CD14-positive monocyte (primary cell): ENCODE measurements around the gene OR8D2. TPM values are rescaled to one million over a fixed set of nuclear protein-coding genes. Genes with fewer than 3 reads are reported as not detected.

Experiments
- DNase-seq, 3 donors: peaks; one replicate each; pipeline ENCODE4 v3.0.0-alpha.2; 2011 to 2022
- H2AFZ ChIP-seq: 2 replicates; pipeline ENCODE4 v1.6.0; 2012; ENCODE audit warnings: mild to moderate bottlenecking, low read depth, low read length, inconsistent platforms; ENCODE audit not compliant: insufficient read depth, poor library complexity, severe bottlenecking
- H3K27ac ChIP-seq, 2 donors: 1 replicate in 1 of 2; 2 replicates in 1 of 2; pipeline ENCODE4 v1.5.1; 2012 to 2013; ENCODE audit warnings: low read length in 2 of 2, control low read depth in 1 of 2, inconsistent platforms in 1 of 2, low read depth in 1 of 2, mild to moderate bottlenecking in 1 of 2
- H3K27me3 ChIP-seq, 2 donors: one replicate each; pipeline versions ENCODE4 v1.6.0 to v1.6.1; 2011 to 2013; ENCODE audit warnings: low read length in 2 of 2; ENCODE audit not compliant: control insufficient read depth in 2 of 2, insufficient read depth in 2 of 2
- H3K36me3 ChIP-seq, 2 donors: replicated peaks in 1 of 2; 1 replicate in 1 of 2; 2 replicates in 1 of 2; pipeline versions ENCODE4 v1.5.1 to v1.6.1; 2012 to 2013; ENCODE audit warnings: low read length in 2 of 2, control low read depth in 1 of 2, inconsistent platforms in 1 of 2, mild to moderate bottlenecking in 1 of 2; ENCODE audit not compliant: insufficient read depth in 2 of 2, control insufficient read depth in 1 of 2
- H3K4me1 ChIP-seq, 2 donors: 1 replicate in 1 of 2; 2 replicates in 1 of 2; pipeline versions ENCODE4 v1.5.1 to v1.6.1; 2012 to 2013; ENCODE audit warnings: low read length in 2 of 2, control low read depth in 1 of 2, inconsistent platforms in 1 of 2, mild to moderate bottlenecking in 1 of 2, moderate library complexity in 1 of 2; ENCODE audit not compliant: insufficient read depth in 2 of 2, control insufficient read depth in 1 of 2
- H3K4me2 ChIP-seq: replicated peaks from 2 replicates; pipeline ENCODE3; 2012; ENCODE audit warnings: low read length, moderate library complexity, mild to moderate bottlenecking; ENCODE audit not compliant: poor library complexity, severe bottlenecking; ENCODE audit errors: extremely low read depth
- H3K4me3 ChIP-seq, 3 experiments: fragments of 200-600 bp in 1 of 3; sonication (generic) in 1 of 3; replicated peaks in 1 of 3; 1 replicate in 2 of 3; 2 replicates in 1 of 3; pipeline ENCODE4 v1.5.1; 2011 to 2013; ENCODE audit warnings: low read length in 3 of 3, mild to moderate bottlenecking in 3 of 3, control low read depth in 2 of 3, low read depth in 2 of 3, inconsistent platforms in 1 of 3, moderate library complexity in 1 of 3
- H3K79me2 ChIP-seq: 2 replicates; pipeline ENCODE4 v1.6.0; 2012; ENCODE audit warnings: mild to moderate bottlenecking, control low read depth, inconsistent platforms, low read length, moderate library complexity; ENCODE audit not compliant: insufficient read depth
- H3K9ac ChIP-seq: 2 replicates; pipeline ENCODE4 v1.6.0; 2017; ENCODE audit warnings: low read length, mild to moderate bottlenecking; ENCODE audit not compliant: insufficient read depth, poor library complexity, severe bottlenecking
- H3K9me3 ChIP-seq, 2 donors: replicated peaks in 1 of 2; 1 replicate in 1 of 2; 2 replicates in 1 of 2; pipeline versions ENCODE4 v1.5.1 to v1.6.1; 2012 to 2013; ENCODE audit warnings: low read length in 2 of 2, control low read depth in 1 of 2; ENCODE audit not compliant: control insufficient read depth in 1 of 2, insufficient read depth in 1 of 2
- H4K20me1 ChIP-seq: 2 replicates; pipeline ENCODE4 v1.6.0; 2012; ENCODE audit warnings: mild to moderate bottlenecking, low read length, control low read depth, moderate library complexity; ENCODE audit not compliant: insufficient read depth
- H3K27ac Mint-ChIP-seq, 7 donors: one replicate each; pipeline ENCODE4 v1.8.0; 2020; ENCODE audit warnings: mild to moderate bottlenecking in 7 of 7, mixed read lengths in 7 of 7, moderate library complexity in 6 of 7, inconsistent platforms in 2 of 7
- H3K27me3 Mint-ChIP-seq, 3 donors: one replicate each; pipeline ENCODE4 v1.8.0; 2021 to 2022; ENCODE audit warnings: low read depth in 3 of 3, mild to moderate bottlenecking in 3 of 3, mixed read lengths in 3 of 3, moderate library complexity in 3 of 3, inconsistent platforms in 1 of 3
- H3K36me3 Mint-ChIP-seq, 2 donors: one replicate each; pipeline ENCODE4 v1.8.0; 2020; ENCODE audit warnings: mixed read lengths in 2 of 2, inconsistent platforms in 1 of 2, mild to moderate bottlenecking in 1 of 2
- H3K4me1 Mint-ChIP-seq: one replicate; pipeline ENCODE4 v1.8.0; 2020; ENCODE audit warnings: mild to moderate bottlenecking, mixed read lengths
- H3K4me3 Mint-ChIP-seq, 2 donors: one replicate each; pipeline ENCODE4 v1.8.0; 2020; ENCODE audit warnings: mild to moderate bottlenecking in 2 of 2, mixed read lengths in 2 of 2, moderate library complexity in 1 of 2
- H3K9me3 Mint-ChIP-seq, 7 donors: one replicate each; pipeline ENCODE4 v1.8.0; 2020 to 2022; ENCODE audit warnings: mixed read lengths in 7 of 7, mild to moderate bottlenecking in 6 of 7, moderate library complexity in 6 of 7, inconsistent platforms in 2 of 7
- WGBS: methylation state at CpG from one replicate; pipeline ENCODE4 v1.1.5; 2013; ENCODE audit warnings: missing lambda C conversion rate; ENCODE audit not compliant: insufficient coverage; 5-methylcytosine and 5-hydroxymethylcytosine counted together
- intact Hi-C, 2 donors: fragments of 100-400 bp; cut with micrococcal nuclease; formaldehyde crosslinking; loops; one replicate each; pipeline versions ENCODE4 v1.15.0 to v1.15.1; 2023
- polyA plus RNA-seq, 3 donors: library from polyadenylated mRNA; depleted of rRNA in 1 of 3; unstranded in 2 of 3; stranded (reverse) in 1 of 3; fragments of 300-500 nt in 2 of 3; fragments of >200 nt in 1 of 3; fragmentation: Illumina TruSeq in 2 of 3; gene quantifications; 1 replicate in 2 of 3; 2 replicates in 1 of 3; pipeline ENCODE4 v1.2.3, GENCODE V29; 2012 to 2021
- TF ChIP-seq, protein P1 (sequence below): fragments of 200-600 bp; IDR thresholded peaks from one replicate; pipeline ENCODE4 v1.8.0; 2022; ENCODE audit warnings: antibody characterized with exemption, mild to moderate bottlenecking

Gene OR8D2
- polyA plus RNA-seq, 3 donors: not detected

DNA sequence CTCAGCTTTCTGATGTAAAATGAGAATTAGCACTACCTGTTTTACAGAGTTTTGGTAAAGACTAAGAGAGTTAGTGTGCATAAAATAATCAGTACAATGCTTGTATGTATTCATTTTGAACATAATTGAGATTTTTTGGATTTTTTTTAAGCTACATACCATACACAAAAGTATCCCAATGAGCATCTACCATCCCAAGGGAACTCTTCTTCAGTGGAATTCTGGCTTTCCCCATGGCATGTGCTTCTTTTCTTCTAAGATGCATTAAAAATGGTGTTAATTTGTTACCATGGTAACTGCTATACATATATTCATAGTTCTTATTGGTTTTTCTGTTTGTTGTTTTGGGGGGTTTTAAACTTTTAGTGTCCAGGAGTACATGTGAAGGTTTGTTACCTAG, 24.0 kb downstream of the OR8D2 start:
- Mint-ChIP-seq H3K4me3 (no peak overlapping the region), H3K9me3 (peaks cover 0 to 3% (median 0%) of the 10 kb centered on the region in 7 donors), H3K27ac (no peak overlapping the region), H3K27me3 (peaks cover 0 to 2% (median 0%) of the 10 kb centered on the region in 3 donors), H3K36me3 (no peaks in the 10 kb centered on the region), H3K4me1 (no peaks in the 10 kb centered on the region)
- no peaks in the 10 kb centered on the region for H3K4me1 ChIP-seq
- no peak overlapping the region for H3K4me2 ChIP-seq
- H4K20me1 ChIP-seq: no peaks in the 10 kb centered on the region
- H3K79me2 ChIP-seq: no peaks in the 10 kb centered on the region
- H3K9me3 ChIP-seq: no peaks in the 10 kb centered on the region
- H3K27ac ChIP-seq: no peak overlapping the region
- H3K4me3 ChIP-seq: no peak overlapping the region
- H2AFZ ChIP-seq: no peak overlapping the region
- no peak for DNase-seq
- H3K9ac ChIP-seq: no peak overlapping the region
- TF ChIP-seq, protein P1, sequence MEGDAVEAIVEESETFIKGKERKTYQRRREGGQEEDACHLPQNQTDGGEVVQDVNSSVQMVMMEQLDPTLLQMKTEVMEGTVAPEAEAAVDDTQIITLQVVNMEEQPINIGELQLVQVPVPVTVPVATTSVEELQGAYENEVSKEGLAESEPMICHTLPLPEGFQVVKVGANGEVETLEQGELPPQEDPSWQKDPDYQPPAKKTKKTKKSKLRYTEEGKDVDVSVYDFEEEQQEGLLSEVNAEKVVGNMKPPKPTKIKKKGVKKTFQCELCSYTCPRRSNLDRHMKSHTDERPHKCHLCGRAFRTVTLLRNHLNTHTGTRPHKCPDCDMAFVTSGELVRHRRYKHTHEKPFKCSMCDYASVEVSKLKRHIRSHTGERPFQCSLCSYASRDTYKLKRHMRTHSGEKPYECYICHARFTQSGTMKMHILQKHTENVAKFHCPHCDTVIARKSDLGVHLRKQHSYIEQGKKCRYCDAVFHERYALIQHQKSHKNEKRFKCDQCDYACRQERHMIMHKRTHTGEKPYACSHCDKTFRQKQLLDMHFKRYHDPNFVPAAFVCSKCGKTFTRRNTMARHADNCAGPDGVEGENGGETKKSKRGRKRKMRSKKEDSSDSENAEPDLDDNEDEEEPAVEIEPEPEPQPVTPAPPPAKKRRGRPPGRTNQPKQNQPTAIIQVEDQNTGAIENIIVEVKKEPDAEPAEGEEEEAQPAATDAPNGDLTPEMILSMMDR: no peak
- no peaks in the 10 kb centered on the region for H3K27me3 ChIP-seq
- intact Hi-C loops: no loop called here
- no peaks in the 10 kb centered on the region for H3K36me3 ChIP-seq

DNA sequence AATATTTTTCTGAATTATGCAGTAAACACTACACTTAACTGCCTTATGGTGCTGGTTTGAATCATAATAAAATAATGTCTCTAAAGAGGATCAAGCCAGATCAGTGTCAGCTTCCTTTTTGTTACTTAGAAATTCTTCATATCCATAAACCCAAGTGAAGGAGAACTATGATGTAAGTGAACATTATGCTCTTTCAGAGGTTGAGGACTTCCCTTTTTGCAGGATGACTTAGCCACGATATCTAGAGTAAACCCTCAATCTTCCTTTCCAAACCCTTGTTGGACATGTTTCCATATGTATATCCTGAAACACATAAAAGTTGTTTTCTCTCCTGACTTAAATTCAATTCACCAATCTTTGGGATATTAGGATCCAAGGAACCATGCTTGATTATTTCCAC, 25.3 kb downstream of the OR8D2 start:
- Histone ChIP-seq H3K79me2 (no peaks in the 10 kb centered on the region), H3K27me3 (no peaks in the 10 kb centered on the region), H4K20me1 (no peaks in the 10 kb centered on the region), H3K4me3 (no peak overlapping the region), H2AFZ (no peak overlapping the region), H3K4me2 (no peak overlapping the region), H3K27ac (no peak overlapping the region), H3K9ac (no peak overlapping the region), H3K9me3 (no peaks in the 10 kb centered on the region), H3K4me1 (no peaks in the 10 kb centered on the region), H3K36me3 (no peaks in the 10 kb centered on the region)
- TF ChIP-seq, protein P1: no peak
- intact Hi-C loops: no loop called here
- H3K4me3 Mint-ChIP-seq: no peak overlapping the region
- no peaks in the 10 kb centered on the region for H3K27me3 Mint-ChIP-seq
- no peaks in the 10 kb centered on the region for H3K4me1 Mint-ChIP-seq
- no peak overlapping the region for H3K27ac Mint-ChIP-seq
- peak; percentile 2 to 15 (median 3) for DNase-seq
- peaks cover 0 to 5% (median 0%) of the 10 kb centered on the region in 7 donors for H3K9me3 Mint-ChIP-seq
- H3K36me3 Mint-ChIP-seq: no peaks in the 10 kb centered on the region
- no CpG with 5 or more reads among the region's 1 CpG for WGBS
